ENCODE data around the gene RNASE11.

Gene RNASE11

DNA sequence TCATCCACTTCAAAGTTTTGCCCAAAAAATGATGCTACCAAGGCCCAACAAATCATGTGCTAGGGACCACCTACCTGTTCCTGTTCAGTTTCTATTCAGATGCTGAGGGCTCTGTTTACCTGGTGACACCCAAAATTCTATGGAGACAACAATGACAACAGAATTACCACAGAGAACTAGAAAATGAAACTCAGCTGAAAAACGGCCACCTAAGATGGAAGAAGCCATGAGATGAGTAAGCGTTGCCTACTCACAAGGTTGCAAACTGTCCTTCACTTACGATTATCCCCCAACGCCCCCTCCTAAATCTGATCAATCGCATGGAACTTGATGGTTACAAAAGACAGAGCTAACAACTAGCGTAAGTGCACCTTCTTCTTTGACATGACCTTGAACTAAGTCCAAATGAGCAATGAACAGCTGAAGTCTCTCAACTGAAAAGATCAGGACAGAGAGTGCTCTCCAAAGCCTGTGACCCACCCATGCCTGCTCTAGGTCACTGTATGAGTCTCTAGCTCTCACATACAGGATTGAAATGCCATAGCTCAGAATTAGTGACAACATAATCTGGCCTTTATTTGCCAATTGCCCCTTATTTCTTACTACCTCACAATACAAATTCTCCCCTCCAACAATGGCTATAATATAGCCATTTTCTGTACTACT lies at the start of gene RNASE11:
TSS of gene RNASE11 (minus strand) at position 513 of the 666 bp plus-strand sequence.
- H3K36me3 Mint-ChIP-seq: peaks cover 5% of the 10 kb centered on the region
- no peak within 1 kb of the TSS for H3K4me3 Mint-ChIP-seq
- ATAC-seq (ENCODE audit: low read depth) (no peak), DNase-seq (ENCODE audit: low spot score in 2 of 2) (no peak)
- peaks cover 13% of the 10 kb centered on the region for H3K27me3 Mint-ChIP-seq
- peaks cover 6% of the 10 kb centered on the region for H3K9me3 Mint-ChIP-seq
- no peaks in the 10 kb centered on the region for H3K4me1 Mint-ChIP-seq
- no peak within 1 kb of the TSS for H3K27ac Mint-ChIP-seq

DNA sequence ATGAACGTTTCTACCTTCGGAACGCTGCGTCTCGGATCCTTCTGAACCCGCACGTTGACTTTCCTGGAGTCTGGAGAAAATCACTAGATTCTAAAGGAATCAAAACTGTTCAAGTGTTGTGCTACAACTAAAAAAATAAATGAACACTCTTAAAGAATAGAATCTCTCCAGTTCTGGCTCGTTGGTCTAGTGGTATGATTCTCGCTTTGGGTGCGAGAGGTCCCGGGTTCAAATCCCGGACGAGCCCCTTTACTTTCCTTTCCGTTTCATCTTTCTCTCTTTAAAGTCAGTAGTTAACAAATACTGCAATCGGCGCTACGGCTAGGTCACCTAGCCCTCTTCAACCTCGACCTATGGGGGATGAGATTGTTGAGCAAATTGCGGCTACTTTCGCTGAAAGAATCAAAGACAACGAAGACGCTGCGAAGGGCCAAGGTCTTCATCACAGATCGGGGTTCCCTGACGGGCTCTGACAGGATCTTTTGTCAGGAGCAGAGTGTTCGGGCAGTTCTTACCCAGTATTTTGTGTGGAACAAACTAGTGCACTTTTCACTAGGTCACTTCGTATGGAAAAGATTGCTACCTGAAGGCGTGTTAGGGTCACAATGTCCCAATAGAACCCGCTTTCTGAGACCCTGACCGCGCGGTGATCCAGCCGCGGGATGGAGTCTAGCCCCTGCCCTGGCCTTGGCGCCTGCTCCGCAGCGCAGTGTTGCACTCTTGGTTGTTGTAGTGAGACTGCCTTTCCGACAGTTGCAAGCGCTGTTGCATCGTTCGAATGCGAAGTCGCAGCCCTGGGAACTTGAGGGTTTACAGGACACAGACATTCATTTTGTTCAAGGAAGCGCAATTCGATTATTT lies 45.3 kb upstream of the RNASE11 start:
- Mint-ChIP-seq H3K9me3 (no peaks in the 10 kb centered on the region), H3K27ac (peak overlapping the region; percentile 78), H3K4me1 (peaks cover 23% of the 10 kb centered on the region), H3K4me3 (peak overlapping the region; percentile 69), H3K36me3 (no peaks in the 10 kb centered on the region), H3K27me3 (peaks cover 24% of the 10 kb centered on the region)
- DNase-seq (ENCODE audit: low spot score in 2 of 2): peak in 1 of 2 donors; percentile 30
- ATAC-seq (ENCODE audit: low read depth): peak; percentile 59

DNA sequence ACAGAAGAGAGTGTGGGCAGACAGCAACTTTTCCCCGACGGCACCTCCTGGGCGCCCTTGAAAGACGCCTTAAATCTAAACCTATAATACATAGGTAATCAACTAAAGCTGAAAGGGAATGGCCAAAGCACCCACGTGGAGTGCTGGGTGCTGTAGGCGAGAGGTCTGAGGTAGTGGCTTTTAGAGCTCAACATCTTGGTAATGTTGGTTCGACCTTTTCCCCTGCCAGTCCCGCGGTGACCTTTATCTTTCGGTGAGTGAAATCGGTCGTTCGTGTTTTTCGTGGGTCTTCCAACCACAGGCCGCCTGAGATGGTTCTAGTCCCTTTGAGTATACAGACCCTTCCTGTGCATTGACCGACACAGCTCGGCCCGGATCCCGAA lies 44.6 kb upstream of the RNASE11 start:
- Mint-ChIP-seq H3K27me3 (peaks cover 24% of the 10 kb centered on the region), H3K4me3 (peak overlapping the region; percentile 69), H3K36me3 (no peaks in the 10 kb centered on the region), H3K27ac (peak overlapping the region; percentile 78), H3K4me1 (peaks cover 24% of the 10 kb centered on the region), H3K9me3 (no peaks in the 10 kb centered on the region)
- peak in 1 of 2 donors; percentile 19 for DNase-seq (ENCODE audit: low spot score in 2 of 2)
- ATAC-seq (ENCODE audit: low read depth): no peak

DNA sequence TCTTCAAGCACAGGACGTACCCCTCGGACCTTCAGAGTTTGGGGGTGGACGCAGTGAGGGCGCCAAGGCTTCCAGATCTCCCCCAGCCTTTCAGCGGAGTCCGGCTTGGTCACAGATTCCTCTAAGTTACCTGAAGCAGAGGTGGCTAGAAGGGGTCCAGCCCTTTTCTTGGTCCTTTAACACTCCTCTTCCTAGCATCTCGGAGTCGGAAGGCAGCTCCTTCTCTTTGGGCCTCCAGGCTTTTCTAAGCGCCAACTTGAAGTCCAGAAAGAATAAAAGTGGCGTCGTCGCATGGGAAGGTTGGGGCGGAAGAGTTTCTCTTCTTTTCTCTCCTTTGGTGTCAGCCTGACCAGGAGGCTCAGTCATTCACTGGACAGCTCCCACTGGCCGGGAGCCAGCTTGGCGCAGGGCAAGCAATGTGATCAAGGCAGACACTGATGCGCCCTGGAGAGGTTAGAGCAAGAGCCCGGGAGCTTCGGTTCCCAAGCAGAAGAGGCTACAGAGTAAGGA lies 44.1 kb upstream of the RNASE11 start:
- Mint-ChIP-seq H3K27ac (peak overlapping the region; percentile 78), H3K9me3 (peaks cover 1% of the 10 kb centered on the region), H3K4me3 (peak overlapping the region; percentile 56), H3K36me3 (no peaks in the 10 kb centered on the region), H3K27me3 (peaks cover 26% of the 10 kb centered on the region), H3K4me1 (peaks cover 26% of the 10 kb centered on the region)
- no peak for ATAC-seq (ENCODE audit: low read depth)
- DNase-seq (ENCODE audit: low spot score in 2 of 2): no peak

DNA sequence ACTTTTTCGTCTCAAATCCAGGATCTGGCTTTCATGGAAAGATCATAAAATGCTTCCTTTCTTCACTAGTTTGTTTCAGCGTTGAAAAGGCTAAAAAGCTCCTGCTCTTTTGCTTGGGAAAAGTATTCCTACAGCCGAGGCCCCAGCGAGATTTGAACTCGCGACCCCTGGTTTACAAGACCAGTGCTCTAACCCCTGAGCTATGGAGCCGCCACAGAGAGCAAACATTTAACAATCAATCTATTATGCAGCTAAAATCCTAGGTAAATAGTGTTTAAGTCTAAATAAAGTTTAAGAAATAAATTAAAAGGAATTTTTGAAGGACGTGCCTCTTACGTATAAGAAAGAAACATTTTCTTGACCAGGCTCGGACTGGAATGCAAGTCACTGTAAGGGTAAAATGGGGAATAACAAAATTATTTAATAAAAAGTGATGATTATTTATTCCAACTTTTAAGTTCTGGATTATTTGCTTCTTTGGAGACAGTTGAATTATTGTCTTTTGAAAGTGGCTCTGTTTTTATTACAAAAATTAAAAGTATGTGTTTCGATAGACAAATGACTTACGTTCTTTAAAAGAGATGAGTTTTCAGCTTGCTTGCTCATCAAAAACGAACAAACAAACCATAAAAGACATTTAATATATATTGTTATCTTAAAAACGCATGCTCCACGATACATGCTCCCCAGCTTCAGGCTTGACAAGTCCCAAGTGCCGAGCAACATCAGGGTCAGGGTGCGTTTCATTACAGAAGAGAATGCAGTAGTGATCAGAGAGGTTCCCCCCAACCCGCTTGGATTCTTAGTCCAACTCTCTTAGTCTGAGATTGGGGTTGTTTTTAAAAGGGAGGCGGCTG lies 43.5 kb upstream of the RNASE11 start:
- ATAC-seq (ENCODE audit: low read depth) (peak; percentile 23), DNase-seq (ENCODE audit: low spot score in 2 of 2) (peak; percentile 29 to 39)
- Mint-ChIP-seq H3K4me1 (peaks cover 29% of the 10 kb centered on the region), H3K27ac (peak overlapping the region; percentile 81), H3K27me3 (peaks cover 24% of the 10 kb centered on the region), H3K36me3 (no peaks in the 10 kb centered on the region), H3K4me3 (peak overlapping the region; percentile 74), H3K9me3 (peaks cover 1% of the 10 kb centered on the region)

DNA sequence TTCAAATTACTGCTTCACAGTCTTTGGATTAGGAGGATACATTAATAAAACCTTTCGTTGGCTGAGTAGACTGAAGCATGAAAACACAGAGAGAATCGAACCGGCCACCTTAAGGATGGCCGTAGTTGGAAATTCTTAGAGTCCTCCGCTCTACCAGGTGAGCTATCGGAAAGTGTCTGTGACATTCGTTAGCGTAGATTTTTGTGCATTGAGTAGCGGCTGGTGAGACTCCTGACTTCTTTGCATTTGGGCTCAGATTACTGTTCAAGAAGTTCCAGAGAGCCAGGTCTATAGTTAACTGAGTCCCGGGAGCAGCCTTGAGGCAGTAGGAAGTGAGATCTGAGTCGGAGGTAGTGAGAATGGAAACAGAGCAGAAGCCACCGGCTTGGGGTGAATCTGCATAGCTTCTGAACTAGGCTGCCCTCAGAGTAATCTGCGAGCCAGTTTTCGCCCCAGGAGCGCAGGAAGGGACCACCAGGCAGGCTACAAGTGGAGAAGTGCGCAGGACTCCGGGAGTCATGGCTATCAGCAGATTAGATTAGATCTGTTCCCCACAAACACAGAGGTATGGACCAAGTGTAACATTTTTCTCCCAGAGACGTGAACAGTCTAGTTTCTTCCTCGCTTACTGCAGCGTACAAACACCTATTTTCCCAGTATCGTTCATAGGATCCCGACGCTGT lies 42.7 kb upstream of the RNASE11 start:
- Mint-ChIP-seq H3K27me3 (peaks cover 25% of the 10 kb centered on the region), H3K4me1 (peaks cover 32% of the 10 kb centered on the region), H3K27ac (peak overlapping the region; percentile 81), H3K36me3 (no peaks in the 10 kb centered on the region), H3K4me3 (peak overlapping the region; percentile 74), H3K9me3 (peaks cover 1% of the 10 kb centered on the region)
- peak; percentile 45 for ATAC-seq (ENCODE audit: low read depth)
- DNase-seq (ENCODE audit: low spot score in 2 of 2): peak; percentile 34 to 39

DNA sequence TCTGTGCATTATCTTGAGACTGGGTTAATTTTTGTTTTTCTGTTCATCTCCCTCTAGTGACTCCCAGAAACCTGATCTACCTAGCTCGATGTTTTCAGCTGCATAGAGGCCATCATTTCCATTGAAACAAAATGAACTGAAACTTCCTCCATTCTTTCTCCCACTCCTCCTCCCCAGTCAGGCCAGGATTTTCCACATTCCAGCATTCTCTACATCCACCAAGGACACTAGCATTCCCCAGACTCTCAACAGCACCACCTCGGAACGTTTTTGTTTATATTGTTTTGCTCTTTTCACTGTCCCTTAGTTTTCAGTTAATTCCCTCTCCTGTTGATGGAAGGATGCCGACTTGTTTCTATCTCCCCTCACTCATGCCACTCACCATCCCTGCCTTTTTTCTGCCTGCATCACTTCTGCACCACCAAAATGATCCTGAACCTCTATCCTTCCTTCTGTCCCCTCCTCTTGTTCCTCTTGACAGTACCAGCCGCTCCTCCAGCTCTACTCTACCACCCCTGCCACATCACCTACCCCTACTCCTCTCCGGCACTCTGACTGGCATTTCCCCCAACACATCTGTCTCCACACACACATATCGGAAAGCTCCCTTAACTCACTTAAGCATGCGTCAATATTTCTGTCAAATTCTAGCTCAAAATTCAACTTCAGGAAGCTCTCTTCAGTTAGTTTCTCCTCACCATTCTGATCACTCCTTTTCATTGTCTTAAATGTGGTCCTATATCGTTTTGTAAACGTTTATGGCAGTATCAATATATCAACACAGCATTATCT lies 40.5 kb upstream of the RNASE11 start:
- Mint-ChIP-seq H3K27me3 (peaks cover 23% of the 10 kb centered on the region), H3K4me3 (no peak overlapping the region), H3K9me3 (peaks cover 3% of the 10 kb centered on the region)

DNA sequence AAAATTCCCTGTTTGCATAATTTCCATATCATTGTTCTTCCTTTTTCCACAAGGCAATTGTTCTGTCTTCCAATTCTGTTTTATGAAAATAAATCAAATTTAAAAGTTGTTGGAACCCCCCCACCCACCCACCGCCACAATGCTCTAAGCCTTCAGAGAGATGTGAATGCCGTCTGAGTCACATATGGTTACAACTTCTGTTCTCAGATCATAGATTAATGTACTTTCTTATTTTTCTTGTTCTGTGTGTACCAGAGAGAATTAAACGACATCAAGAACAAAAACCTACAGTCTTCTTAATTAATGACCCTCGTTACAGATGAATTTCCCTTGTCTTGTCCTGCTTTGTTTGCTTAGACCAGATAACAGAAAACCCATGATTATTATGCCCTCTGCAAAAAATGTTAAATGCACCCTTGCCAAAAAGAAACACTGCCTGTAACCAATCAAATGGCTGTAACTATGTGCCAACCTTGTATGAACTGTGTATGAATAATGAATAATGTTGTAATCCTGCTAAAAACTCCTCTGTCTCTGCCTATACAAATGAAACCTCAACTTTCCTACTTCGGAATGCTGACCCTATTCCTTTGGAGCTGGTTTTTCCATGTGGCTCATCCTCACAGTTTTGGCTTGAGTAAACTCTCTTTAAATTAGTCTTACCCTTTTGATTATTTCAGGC lies 39.7 kb upstream of the RNASE11 start:
- ATAC-seq (ENCODE audit: low read depth) (no peak), DNase-seq (ENCODE audit: low spot score in 2 of 2) (no peak)
- peaks cover 41% of the 10 kb centered on the region for H3K4me1 Mint-ChIP-seq
- no peaks in the 10 kb centered on the region for H3K36me3 Mint-ChIP-seq
- peaks cover 3% of the 10 kb centered on the region for H3K9me3 Mint-ChIP-seq
- H3K27me3 Mint-ChIP-seq: peaks cover 25% of the 10 kb centered on the region
- H3K4me3 Mint-ChIP-seq: no peak overlapping the region
- H3K27ac Mint-ChIP-seq: peak overlapping the region; percentile 75

More for the DNA sequence above, 40.5 kb upstream of the RNASE11 start:
- Mint-ChIP-seq H3K27ac (peak overlapping the region; percentile 4), H3K36me3 (no peaks in the 10 kb centered on the region), H3K4me1 (peaks cover 37% of the 10 kb centered on the region)
- ATAC-seq (ENCODE audit: low read depth) (no peak), DNase-seq (ENCODE audit: low spot score in 2 of 2) (no peak)

DNA sequence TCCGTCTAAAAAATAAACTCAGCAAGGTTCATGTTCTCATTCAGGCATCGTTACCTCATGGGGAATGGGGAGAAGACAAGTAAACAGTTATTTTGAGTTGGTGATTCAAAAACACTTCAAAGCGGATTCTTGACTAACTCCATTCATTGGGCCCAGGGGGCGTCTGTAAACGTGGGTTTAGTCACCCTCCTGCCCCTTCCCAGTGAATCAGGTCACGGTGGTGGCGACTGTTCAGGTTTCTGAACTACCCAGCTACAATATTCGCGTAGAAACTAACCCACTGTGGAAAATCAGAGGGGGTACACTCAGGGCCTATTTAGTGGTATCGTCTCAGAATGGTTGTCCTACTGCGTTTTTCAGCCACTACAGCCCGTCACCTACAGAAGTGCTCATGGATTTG lies 38.5 kb upstream of the RNASE11 start:
- H3K9me3 Mint-ChIP-seq: peaks cover 3% of the 10 kb centered on the region
- H3K36me3 Mint-ChIP-seq: no peaks in the 10 kb centered on the region
- DNase-seq (ENCODE audit: low spot score in 2 of 2) (no peak), ATAC-seq (ENCODE audit: low read depth) (no peak)
- H3K4me1 Mint-ChIP-seq: peaks cover 41% of the 10 kb centered on the region
- peak overlapping the region; percentile 75 for H3K27ac Mint-ChIP-seq
- no peak overlapping the region for H3K4me3 Mint-ChIP-seq
- peaks cover 30% of the 10 kb centered on the region for H3K27me3 Mint-ChIP-seq

DNA sequence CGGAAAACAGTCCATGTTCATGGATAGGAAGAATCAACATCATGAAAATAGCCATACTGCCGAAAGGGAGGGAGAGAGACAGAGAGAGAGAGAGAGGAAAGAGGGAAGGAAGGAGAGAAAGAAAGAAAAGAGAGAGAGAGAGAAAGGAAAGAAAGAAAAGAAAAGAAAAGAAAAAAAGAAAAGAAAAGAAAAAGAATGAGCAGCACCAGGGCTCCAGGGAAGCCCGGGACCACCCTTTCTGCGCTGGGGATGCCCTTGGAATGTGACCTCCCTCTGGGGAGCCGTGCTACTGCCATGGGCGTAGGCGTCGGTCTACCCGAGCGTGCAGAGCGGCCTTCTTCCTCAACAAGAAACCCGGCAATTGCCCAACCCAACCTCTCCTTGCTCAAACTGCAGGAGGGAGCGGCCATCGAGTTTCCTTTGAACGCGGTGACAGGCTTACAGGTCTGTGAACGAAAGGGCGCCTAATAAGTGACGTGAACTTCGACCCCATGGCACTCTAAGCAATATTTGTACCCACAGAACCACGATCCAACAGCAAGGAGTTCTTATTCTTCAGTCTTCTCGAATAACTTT lies 36.8 kb upstream of the RNASE11 start:
- peak overlapping the region; percentile 63 for H3K4me3 Mint-ChIP-seq
- ATAC-seq (ENCODE audit: low read depth) (peak; percentile 71), DNase-seq (ENCODE audit: low spot score in 2 of 2) (peak; percentile 21 to 37)
- H3K4me1 Mint-ChIP-seq: peaks cover 32% of the 10 kb centered on the region
- H3K27ac Mint-ChIP-seq: peak overlapping the region; percentile 78
- H3K9me3 Mint-ChIP-seq: peaks cover 3% of the 10 kb centered on the region
- H3K36me3 Mint-ChIP-seq: no peaks in the 10 kb centered on the region
- H3K27me3 Mint-ChIP-seq: peaks cover 27% of the 10 kb centered on the region

DNA sequence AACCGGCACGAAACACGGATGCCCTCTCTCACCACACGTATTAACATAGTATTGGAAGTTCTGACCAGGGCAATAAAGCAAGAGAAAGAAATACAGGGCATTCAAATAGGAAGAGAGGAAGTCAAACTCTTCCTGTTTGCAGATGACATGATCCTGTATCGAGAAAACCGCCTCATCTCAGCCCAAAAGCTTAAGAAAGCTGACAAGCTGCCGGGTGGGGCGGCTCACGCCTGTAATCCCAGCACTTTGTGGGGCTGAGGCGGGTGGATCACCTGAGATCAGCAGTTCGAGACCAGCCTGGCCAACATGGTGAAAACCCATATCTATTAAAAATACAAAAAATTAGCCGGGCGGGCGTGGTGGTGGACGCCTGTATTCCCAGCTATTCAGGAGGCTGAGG lies 36.0 kb upstream of the RNASE11 start:
- H3K27ac Mint-ChIP-seq: no peak overlapping the region
- DNase-seq (ENCODE audit: low spot score in 2 of 2): no peak
- H3K27me3 Mint-ChIP-seq: peaks cover 28% of the 10 kb centered on the region
- H3K4me3 Mint-ChIP-seq: peak overlapping the region; percentile 52
- peaks cover 35% of the 10 kb centered on the region for H3K4me1 Mint-ChIP-seq
- no peaks in the 10 kb centered on the region for H3K36me3 Mint-ChIP-seq
- H3K9me3 Mint-ChIP-seq: peaks cover 3% of the 10 kb centered on the region
- no peak for ATAC-seq (ENCODE audit: low read depth)

DNA sequence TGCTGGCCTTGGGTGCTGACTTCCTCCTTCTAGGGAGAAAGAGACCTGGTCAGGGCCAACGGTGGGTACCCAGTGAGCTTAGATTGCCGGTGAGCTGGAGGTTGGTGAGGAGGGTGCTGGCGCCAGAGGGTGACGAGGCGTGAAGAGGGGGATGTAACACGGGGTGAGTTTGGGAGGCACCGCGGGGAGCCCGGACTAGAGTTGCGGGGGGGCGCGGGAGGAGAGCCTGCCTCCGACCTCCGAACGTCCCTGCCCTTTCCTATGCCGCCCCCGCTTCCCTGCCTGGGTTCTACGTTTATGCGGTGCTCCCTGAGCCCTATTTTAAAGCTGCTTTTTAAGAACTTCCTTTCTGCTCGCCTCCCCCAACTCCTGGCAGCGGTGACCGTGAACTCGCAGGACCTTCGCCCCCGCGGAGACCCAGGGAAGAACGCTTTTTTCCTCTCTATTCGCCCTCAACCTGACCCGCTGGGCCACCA lies 35.1 kb upstream of the RNASE11 start:
- Mint-ChIP-seq H3K36me3 (no peaks in the 10 kb centered on the region), H3K27ac (peak overlapping the region; percentile 20), H3K27me3 (peaks cover 22% of the 10 kb centered on the region), H3K9me3 (peaks cover 3% of the 10 kb centered on the region), H3K4me1 (peaks cover 35% of the 10 kb centered on the region), H3K4me3 (peak overlapping the region; percentile 73)
- DNase-seq (ENCODE audit: low spot score in 2 of 2): no peak
- no peak for ATAC-seq (ENCODE audit: low read depth)
